ENCODE results near the gene TMEM269.

DNA sequence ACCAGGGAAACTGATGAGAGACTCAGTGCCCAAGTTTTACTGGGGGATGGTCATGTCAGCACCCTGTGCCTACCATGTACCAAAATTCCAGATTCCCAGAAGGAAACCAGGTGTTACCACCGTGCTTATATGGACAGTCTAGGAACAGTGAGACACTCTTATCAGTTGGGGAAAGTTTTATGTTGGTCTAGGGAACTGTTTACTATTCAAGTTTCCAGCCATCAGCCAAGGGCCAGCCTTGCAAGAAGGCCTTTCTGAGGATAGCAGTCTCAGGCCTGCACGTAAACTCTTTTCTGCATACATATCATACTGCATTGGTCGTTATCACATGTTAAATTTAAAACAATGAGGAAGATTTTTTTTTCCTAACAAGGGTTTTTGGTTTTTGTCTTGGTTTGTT, 12.6 kb downstream of the TMEM269 start:
- TF ChIP-seq TBL1XR1 (IDR thresholded peaks at IDR 0.05; ENCODE audit: low read depth, low read length) (no peak), POLR2A (IDR thresholded peaks at IDR 0.05; ENCODE audit: low read depth, low read length) (no peak), SPI1 (IDR thresholded peaks at IDR 0.05; ENCODE audit: borderline replicate concordance, insufficient read depth, low read depth, low read length) (no peak), ZNF274 (IDR thresholded peaks at IDR 0.05; ENCODE audit: insufficient read depth, insufficient read length) (no peak), HDAC2 (IDR thresholded peaks at IDR 0.05) (no peak), POLR2AphosphoS5 (IDR thresholded peaks at IDR 0.05; ENCODE audit: low read length) (no peak), FOS (IDR thresholded peaks at IDR 0.05; ENCODE audit: borderline replicate concordance, extremely low read depth, insufficient read length) (no peak)
- TF ChIP-seq, protein P1, sequence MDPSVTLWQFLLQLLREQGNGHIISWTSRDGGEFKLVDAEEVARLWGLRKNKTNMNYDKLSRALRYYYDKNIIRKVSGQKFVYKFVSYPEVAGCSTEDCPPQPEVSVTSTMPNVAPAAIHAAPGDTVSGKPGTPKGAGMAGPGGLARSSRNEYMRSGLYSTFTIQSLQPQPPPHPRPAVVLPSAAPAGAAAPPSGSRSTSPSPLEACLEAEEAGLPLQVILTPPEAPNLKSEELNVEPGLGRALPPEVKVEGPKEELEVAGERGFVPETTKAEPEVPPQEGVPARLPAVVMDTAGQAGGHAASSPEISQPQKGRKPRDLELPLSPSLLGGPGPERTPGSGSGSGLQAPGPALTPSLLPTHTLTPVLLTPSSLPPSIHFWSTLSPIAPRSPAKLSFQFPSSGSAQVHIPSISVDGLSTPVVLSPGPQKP (IDR thresholded peaks at IDR 0.05; ENCODE audit: low read depth, low read length): no peak
- TF ChIP-seq, protein P2, sequence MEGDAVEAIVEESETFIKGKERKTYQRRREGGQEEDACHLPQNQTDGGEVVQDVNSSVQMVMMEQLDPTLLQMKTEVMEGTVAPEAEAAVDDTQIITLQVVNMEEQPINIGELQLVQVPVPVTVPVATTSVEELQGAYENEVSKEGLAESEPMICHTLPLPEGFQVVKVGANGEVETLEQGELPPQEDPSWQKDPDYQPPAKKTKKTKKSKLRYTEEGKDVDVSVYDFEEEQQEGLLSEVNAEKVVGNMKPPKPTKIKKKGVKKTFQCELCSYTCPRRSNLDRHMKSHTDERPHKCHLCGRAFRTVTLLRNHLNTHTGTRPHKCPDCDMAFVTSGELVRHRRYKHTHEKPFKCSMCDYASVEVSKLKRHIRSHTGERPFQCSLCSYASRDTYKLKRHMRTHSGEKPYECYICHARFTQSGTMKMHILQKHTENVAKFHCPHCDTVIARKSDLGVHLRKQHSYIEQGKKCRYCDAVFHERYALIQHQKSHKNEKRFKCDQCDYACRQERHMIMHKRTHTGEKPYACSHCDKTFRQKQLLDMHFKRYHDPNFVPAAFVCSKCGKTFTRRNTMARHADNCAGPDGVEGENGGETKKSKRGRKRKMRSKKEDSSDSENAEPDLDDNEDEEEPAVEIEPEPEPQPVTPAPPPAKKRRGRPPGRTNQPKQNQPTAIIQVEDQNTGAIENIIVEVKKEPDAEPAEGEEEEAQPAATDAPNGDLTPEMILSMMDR (IDR thresholded peaks at IDR 0.05 in 2 of 3, conservative IDR thresholded peaks at IDR 0.05 in 1 of 3; ENCODE audit: control insufficient read depth in 2 of 3, extremely low read depth in 1 of 3, insufficient read depth in 1 of 3, low read depth in 3 of 3, low read length in 3 of 3): no peak

All from GM12878 (cell line).